ENCODE results near the gene ZNF487. TPM values are rescaled to one million over a fixed set of nuclear protein-coding genes. Genes with fewer than 3 reads are reported as not detected.

ZNF487 gene
- total and polyA plus RNA-seq, 2 of the 13 experiments (the other 11 are each of a cell fraction or from before 2014, with no cell fraction given), result 7.4 to 8.8 TPM

- TF ChIP-seq USF2 (IDR thresholded peaks at IDR 0.05; ENCODE audit: low read depth, low read length), result no peak
- peak; percentile 31; the same call in 1 of the 2 replicates for TF ChIP-seq USF2 (CRISPR knock-in tag; IDR thresholded peaks at IDR 0.05; ENCODE audit: borderline replicate concordance)
- no peak; the same call in 1 of the 2 replicates for TF ChIP-seq POLR2AphosphoS2 (IDR thresholded peaks at IDR 0.05; ENCODE audit: low read depth, low read length)
- peak; percentile 78; the same call in 1 of the 2 replicates for TF ChIP-seq ZNF598 (CRISPR knock-in tag; IDR thresholded peaks at IDR 0.05; ENCODE audit: borderline replicate concordance)
- TF ChIP-seq ARNT2 (CRISPR knock-in tag; IDR thresholded peaks at IDR 0.05; ENCODE audit: low read depth), result no peak; the same call in 1 of the 2 replicates
- no peak; the same call in none of the 2 replicates for TF ChIP-seq SMYD3 (CRISPR knock-in tag; IDR thresholded peaks at IDR 0.05)
- TF ChIP-seq ZFY (CRISPR knock-in tag; IDR thresholded peaks at IDR 0.05), result peak; percentile 97
- TF ChIP-seq ZNF576 (CRISPR knock-in tag; IDR thresholded peaks at IDR 0.05), result peak; percentile 84; the same call in 1 of the 2 replicates
- TF ChIP-seq EEA1 (CRISPR knock-in tag; IDR thresholded peaks at IDR 0.05; ENCODE audit: borderline replicate concordance), result peak; percentile 84; the same call in 1 of the 2 replicates
- 0 out of 2 replicates have a peak, but pooled peaks have one; percentile 33 for TF ChIP-seq KDM3A (CRISPR knock-in tag; IDR thresholded peaks at IDR 0.05; ENCODE audit: low read depth)
- peak; percentile 76 for TF ChIP-seq ZNF670 (CRISPR knock-in tag; IDR thresholded peaks at IDR 0.05; ENCODE audit: borderline replicate concordance)
- peak; percentile 91 for TF ChIP-seq BCL3 (CRISPR knock-in tag; IDR thresholded peaks at IDR 0.05)
- TF ChIP-seq ZNF552 (CRISPR knock-in tag; IDR thresholded peaks at IDR 0.05; ENCODE audit: borderline replicate concordance), result no peak
- peak; percentile 85; the same call in 1 of the 2 replicates for TF ChIP-seq GZF1 (CRISPR knock-in tag; IDR thresholded peaks at IDR 0.05)
- peak; percentile 72; the same call in 1 of the 2 replicates for TF ChIP-seq ZNF138 (CRISPR knock-in tag; IDR thresholded peaks at IDR 0.05; ENCODE audit: low read depth)
- TF ChIP-seq ZNF589 (CRISPR knock-in tag; conservative IDR thresholded peaks at IDR 0.05), result peak; percentile 12; the same call in 1 of the 2 replicates
- TF ChIP-seq STAG1 (CRISPR knock-in tag; IDR thresholded peaks at IDR 0.05), result peak; percentile 42; the same call in 1 of the 2 replicates
- peak; percentile 57 for TF ChIP-seq ISL2 (CRISPR knock-in tag; IDR thresholded peaks at IDR 0.05)
- TF ChIP-seq HOXA5 (CRISPR knock-in tag; IDR thresholded peaks at IDR 0.05), result peak; percentile 32; the same call in 1 of the 2 replicates
- peak; percentile 84 for TF ChIP-seq PHF21A (CRISPR knock-in tag; IDR thresholded peaks at IDR 0.05)
- TF ChIP-seq ZNF562 (CRISPR knock-in tag; IDR thresholded peaks at IDR 0.05; ENCODE audit: borderline replicate concordance), result no peak
- TF ChIP-seq NONO (IDR thresholded peaks at IDR 0.05), result no peak
- no peak; the same call in 1 of the 2 replicates for TF ChIP-seq NONO (CRISPR knock-in tag; conservative IDR thresholded peaks at IDR 0.05)
- no peak for TF ChIP-seq SNRNP70 (IDR thresholded peaks at IDR 0.05; ENCODE audit: low read depth, low read length)
- TF ChIP-seq KMT2A (CRISPR knock-in tag; IDR thresholded peaks at IDR 0.05), result peak; percentile 69
- TF ChIP-seq ZNF143 (CRISPR knock-in tag; IDR thresholded peaks at IDR 0.05), result peak; percentile 64
- TF ChIP-seq ZKSCAN5 (CRISPR knock-in tag; IDR thresholded peaks at IDR 0.05), result no peak
- TF ChIP-seq ZNF230 (CRISPR knock-in tag; IDR thresholded peaks at IDR 0.05), result peak; percentile 66; the same call in 1 of the 2 replicates
Observed at GRCh38 chr10:43436291-43437140, at the start of gene ZNF487 (continued).

All from HepG2 (cell line).